A549 (cell line): ENCODE data around the gene SURF1. TPM values are rescaled to one million over a fixed set of nuclear protein-coding genes. Genes with fewer than 3 reads are reported as not detected.
"Not testable (repeated sequence)": the region's sequence is repeated elsewhere in the genome, so short reads cannot be mapped to it uniquely, and the experiment has no call there.

Experiments used
- ATAC-seq, 2 experiments: fragments of 200-7000 bp in 1 of 2; fragments of >200 bp in 1 of 2; cut with Nextera tagmentation in 1 of 2; cut with Tn5 transposase in 1 of 2; 3 replicates each; pipeline versions ENCODE4 v1.8.0 to v1.9.1; 2018 to 2020; ENCODE audit warnings: mild to moderate bottlenecking in 1 of 2, moderate library complexity in 1 of 2
- CTCF ChIA-PET: fragments of 300-600 bp; sonication (Branson Sonifier 250); formaldehyde crosslinking; extraction: SDS; loops from one replicate; lab custom pipeline; 2021; ENCODE audit warnings: antibody characterized with exemption, inconsistent platforms; lab: Yijun Ruan, JAX
- POLR2A ChIA-PET: fragments of 350-600 bp; formaldehyde crosslinking; extraction: SDS; loops from one replicate; lab custom pipeline; 2021; ENCODE audit warnings: antibody characterized with exemption, inconsistent platforms; lab: Yijun Ruan, JAX
- DNase-seq, 2 experiments: peaks; one replicate each; pipeline versions ENCODE4 v3.0.0 to v3.0.0-alpha.2; 2011 to 2016; ENCODE audit warnings: low read depth in 1 of 2, low spot score in 1 of 2
- FAIRE-seq: peaks from 2 replicates; lab custom pipeline; 2011; peaks lifted over from hg19 to GRCh38; lab: Jason Lieb, UNC
- H3K27ac ChIP-seq, 2 experiments: fragments of >200 bp; sonication (Bioruptor Twin); formaldehyde crosslinking; 3 replicates each; pipeline ENCODE4 v1.5.1; 2016 to 2017
- H3K4me1 ChIP-seq: fragments of >200 bp; sonication (Bioruptor Twin); formaldehyde crosslinking; 3 replicates; pipeline ENCODE4 v1.6.1; 2016
- H3K4me2 ChIP-seq: fragments of >200 bp; sonication (Bioruptor Twin); formaldehyde crosslinking; 3 replicates; pipeline ENCODE4 v1.6.1; 2016
- H3K4me3 ChIP-seq: fragments of >200 bp; sonication (Bioruptor Twin); formaldehyde crosslinking; 3 replicates; pipeline ENCODE4 v1.5.1; 2016
- H3K9me3 ChIP-seq: fragments of >200 bp; sonication (Bioruptor Twin); formaldehyde crosslinking; 3 replicates; pipeline ENCODE4 v1.6.1; 2016
- CBX2 ChIP-seq: fragments of 200-600 bp; sonication (generic); IDR thresholded peaks from 2 replicates; pipeline ENCODE4 v1.6.1; 2016; ENCODE audit warnings: low read depth, mild to moderate bottlenecking, borderline replicate concordance
- CEBPB ChIP-seq, 2 experiments: fragments of >200 bp in 1 of 2; sonication (Bioruptor Twin) in 1 of 2; formaldehyde crosslinking in 1 of 2; IDR thresholded peaks; 2 replicates each; pipeline ENCODE4 v1.6.1; 2012 to 2016
- CTCF ChIP-seq: fragments of >200 bp; sonication (Bioruptor Twin); formaldehyde crosslinking; IDR thresholded peaks from 3 replicates; pipeline ENCODE4 v1.5.1; 2016
- EHMT2 ChIP-seq: fragments of 200-600 bp; sonication (generic); IDR thresholded peaks from 2 replicates; pipeline ENCODE4 v1.6.1; 2016; ENCODE audit warnings: antibody characterized with exemption, low read depth, mild to moderate bottlenecking, moderate library complexity
- ELK1 ChIP-seq: fragments of 150-350 bp; IDR thresholded peaks from 2 replicates; pipeline ENCODE4 v1.6.1; 2014; ENCODE audit warnings: low read depth, mild to moderate bottlenecking, low read length
- ESRRA ChIP-seq: fragments of 150-350 bp; IDR thresholded peaks from 2 replicates; pipeline ENCODE4 v1.6.1; 2014; ENCODE audit warnings: mild to moderate bottlenecking, low read length, borderline replicate concordance
- HDAC2 ChIP-seq: fragments of 200-600 bp; sonication (generic); IDR thresholded peaks from 2 replicates; pipeline ENCODE4 v1.6.1; 2016
- HMGXB4 ChIP-seq: fragments of 250-450 bp; sonication (Bioruptor Pico); IDR thresholded peaks from 2 replicates; pipeline ENCODE4 v1.5.0; 2021; ENCODE audit warnings: mild to moderate bottlenecking, moderate library complexity, borderline replicate concordance
- MAFK ChIP-seq: fragments of 450-650 bp; IDR thresholded peaks from 2 replicates; pipeline ENCODE4 v1.6.1; 2014; ENCODE audit not compliant: partially characterized antibody
- MAX ChIP-seq: IDR thresholded peaks from 2 replicates; pipeline ENCODE4 v1.6.1; 2012
- MAZ ChIP-seq: fragments of 150-350 bp; IDR thresholded peaks from 2 replicates; pipeline ENCODE4 v1.6.1; 2014; ENCODE audit warnings: antibody characterized with exemption, low read depth, low read length, borderline replicate concordance
- MYC ChIP-seq: IDR thresholded peaks from 2 replicates; pipeline ENCODE4 v1.6.1; 2012; ENCODE audit warnings: mild to moderate bottlenecking, inconsistent platforms, low read length, improper control_type of control experiment, borderline replicate concordance
- NFE2L2 ChIP-seq: fragments of 150-350 bp; conservative IDR thresholded peaks from 2 replicates; pipeline ENCODE4 v1.6.1; 2014; ENCODE audit warnings: low read length
- POLR2A ChIP-seq: IDR thresholded peaks from 2 replicates; pipeline ENCODE4 v1.6.1; 2012; ENCODE audit warnings: mild to moderate bottlenecking, low read length
- RAD21 ChIP-seq, 2 experiments: fragments of >200 bp in 1 of 2; sonication (Bioruptor Twin) in 1 of 2; formaldehyde crosslinking in 1 of 2; IDR thresholded peaks in 1 of 2; conservative IDR thresholded peaks in 1 of 2; 2 replicates in 1 of 2; 3 replicates in 1 of 2; pipeline ENCODE4 v1.6.1; 2012 to 2018; ENCODE audit warnings: inconsistent platforms in 1 of 2
- RARB ChIP-seq: fragments of 250-450 bp; sonication (Bioruptor Pico); IDR thresholded peaks from 2 replicates; pipeline ENCODE4 v1.8.0; 2021; ENCODE audit warnings: mild to moderate bottlenecking, moderate library complexity
- TP53 ChIP-seq: fragments of 250-450 bp; sonication (Bioruptor Pico); IDR thresholded peaks from 2 replicates; pipeline ENCODE4 v1.5.0; 2021; ENCODE audit warnings: mild to moderate bottlenecking, moderate library complexity
- WGBS: methylation state at CpG from one replicate; pipeline ENCODE4 v1.1.6; 2017; ENCODE audit errors: missing lambda C conversion rate; 5-methylcytosine and 5-hydroxymethylcytosine counted together
- polyA plus RNA-seq, 4 experiments: library from polyadenylated mRNA; depleted of rRNA in 3 of 4; stranded (reverse); fragments of >200 nt; fragmentation: RNase III in 1 of 4; extraction: RNeasy Plus Mini Kit Qiagen cat#74134 plus additional on column Dnase treatment in 1 of 4; gene quantifications; 2 replicates in 3 of 4; 3 replicates in 1 of 4; pipeline ENCODE4 v1.2.3, GENCODE V29; 2011 to 2017

Gene SURF1
- polyA plus RNA-seq, 2 of the 4 experiments (the other 2 are of a cell fraction): 28.6 to 47.5 TPM

GRCh38 chr9:133396952-133397351, 40.7 kb upstream of the SURF1 start (continued):
- TF ChIP-seq CTCF (peak; percentile 23; the same call in 1 of the 3 replicates), POLR2A (no peak)

GRCh38 chr9:133394687-133395271, 38.5 kb upstream of the SURF1 start:
- WGBS: 25% methylated on average over 8 of the region's 8 CpGs
- ChIA-PET POLR2A (interaction anchor here (0.6 kb wide), 1 partner anchor 14 kb away, joined by 7 read pairs; no protein-coding TSS in a partner anchor), CTCF (interaction anchor here (0.9 to 4.4 kb wide), 13 partner anchors 8 to 92 kb away, joined by 3 to 21 read pairs (median 5); no protein-coding TSS in a partner anchor)
- Histone ChIP-seq H3K9me3 (no peaks in the 10 kb centered on the region), H3K27ac (no peak overlapping the region), H3K4me1 (no peaks in the 10 kb centered on the region), H3K4me3 (no peak overlapping the region), H3K4me2 (no peak overlapping the region)
- ATAC-seq (peak; percentile 9 to 30; a peak in 3 of 6 replicates), DNase-seq (no peak), FAIRE-seq (no peak)
- TF ChIP-seq NFE2L2: no peak
- TF ChIP-seq MAX: no peak
- no peak for TF ChIP-seq CBX2
- no peak for TF ChIP-seq HMGXB4
- no peak for TF ChIP-seq ESRRA
- no peak for TF ChIP-seq MAZ
- no peak for TF ChIP-seq MYC
- TF ChIP-seq MAFK: no peak
- TF ChIP-seq TP53: no peak
- no peak for TF ChIP-seq ELK1
- no peak for TF ChIP-seq EHMT2
- no peak for TF ChIP-seq HDAC2
- TF ChIP-seq RARB: no peak

- DNase-seq (no peak), ATAC-seq (no peak)
- no peaks in the 10 kb centered on the region for H3K4me1 ChIP-seq
- ChIA-PET CTCF (interaction anchor here (0.9 kb wide), 1 partner anchor 19 kb away, joined by 3 read pairs; no protein-coding TSS in a partner anchor), POLR2A (no interaction called here)
- WGBS: 85% methylated on average over 3 of the region's 3 CpGs
- H3K27ac ChIP-seq: no peak overlapping the region
- no peak overlapping the region for H3K4me3 ChIP-seq
- H3K9me3 ChIP-seq: no peaks in the 10 kb centered on the region
- TF ChIP-seq ELK1: no peak
- no peak for TF ChIP-seq RAD21 (conservative IDR thresholded peaks at IDR 0.05 in 1 of 2, IDR thresholded peaks at IDR 0.05 in 1 of 2)
- no peak for TF ChIP-seq CEBPB (IDR thresholded peaks at IDR 0.05)
- no peak for TF ChIP-seq EHMT2
- TF ChIP-seq, all 56 proteins: peak for 0
- no peak overlapping the region for H3K4me2 ChIP-seq
- FAIRE-seq: no peak
Observed at GRCh38 chr9:133393399-133393798, 37.1 kb upstream of the SURF1 start.

GRCh38 chr9:133392308-133392707, 36.0 kb upstream of the SURF1 start:
- ATAC-seq, H3K27ac ChIP-seq, DNase-seq, CTCF ChIA-PET, H3K9me3 ChIP-seq, FAIRE-seq, H3K4me1 ChIP-seq, H3K4me3 ChIP-seq: not testable (repeated sequence)
- WGBS: 87% methylated on average over 3 of the region's 3 CpGs
- peak overlapping the region; percentile 20; the same call in 2 of the 3 replicates for H3K4me2 ChIP-seq
- POLR2A ChIA-PET: interaction anchor here (0.6 kb wide), 1 partner anchor 359 kb away, joined by 4 read pairs; no protein-coding TSS in a partner anchor

GRCh38 chr9:133391449-133391848, 35.2 kb upstream of the SURF1 start:
- POLR2A ChIA-PET, H3K4me1 ChIP-seq, H3K4me3 ChIP-seq, CTCF ChIA-PET, H3K27ac ChIP-seq, FAIRE-seq, DNase-seq, H3K9me3 ChIP-seq, ATAC-seq: not testable (repeated sequence)
- H3K4me2 ChIP-seq: peak overlapping the region; percentile 20; the same call in 2 of the 3 replicates
- 12% methylated on average over 3 of the region's 4 CpGs for WGBS
